Muscle of arm (tissue), 14 donors: ENCODE results near the gene SH2D6. TPM values are rescaled to one million over a fixed set of nuclear protein-coding genes. Genes with fewer than 3 reads are reported as not detected.
"Not testable (repeated sequence)": the region's sequence is repeated elsewhere in the genome, so short reads cannot be mapped to it uniquely, and the experiment has no call there.

Experiments used
- DNase-seq: peaks from one replicate; pipeline ENCODE4 v3.0.0-alpha.2; 2013
- long read RNA-seq, 11 donors: transcript quantifications; one replicate each; lab custom pipeline, GENCODE V29; 2026
- polyA plus RNA-seq, 12 donors: library from polyadenylated mRNA; unstranded; fragments of 120-200 nt; gene quantifications; one replicate each; pipeline ENCODE4 v1.2.1, GENCODE V29; 2013; ENCODE audit not compliant: insufficient read length in 12 of 12

Gene SH2D6
- 1 to 10 TPM in 2 of 12 donors, under 1 TPM in 8, not detected in 2; 0.21 to 1.5 (median 0.62) TPM for polyA plus RNA-seq
- long read RNA-seq, donor 1, result 0 reads
- long read RNA-seq, donor 2, result 0 reads
- long read RNA-seq, donor 3, result 0 reads
- long read RNA-seq, donor 4, result 0 reads
- long read RNA-seq, donor 5, result 0 reads
- long read RNA-seq, donor 6, result 0 reads
- long read RNA-seq, donor 7, result 0 reads
- long read RNA-seq, donor 8, result 0 reads
- long read RNA-seq, donor 9, result 0 reads
- long read RNA-seq, donor 10, result 0 reads
- long read RNA-seq, donor 11, result 0 reads

- peak; percentile 92 for DNase-seq
Observed at GRCh38 chr2:85418132-85419008, at the start of gene SH2D6. SH2D6 (plus strand) TSS chr2:85418714; CDS start chr2:85429466, 10,752 bp downstream.

GRCh38 chr2:85368921-85369320, 49.6 kb upstream of the SH2D6 start:
- no peak for DNase-seq

GRCh38 chr2:85369500-85369899, 49.0 kb upstream of the SH2D6 start:
- no peak for DNase-seq

GRCh38 chr2:85371045-85371444, 47.5 kb upstream of the SH2D6 start:
- no peak for DNase-seq

GRCh38 chr2:85376291-85377065, 42.0 kb upstream of the SH2D6 start:
- DNase-seq, result no peak

GRCh38 chr2:85377083-85377482, 41.4 kb upstream of the SH2D6 start:
- no peak for DNase-seq

GRCh38 chr2:85378257-85378656, 40.3 kb upstream of the SH2D6 start:
- no peak for DNase-seq

- no peak for DNase-seq
Observed at GRCh38 chr2:85380048-85380447, 38.5 kb upstream of the SH2D6 start.

- DNase-seq, result not testable (repeated sequence)
Observed at GRCh38 chr2:85383151-85383550, 35.4 kb upstream of the SH2D6 start.

- DNase-seq, result no peak
Observed at GRCh38 chr2:85383850-85384249, 34.7 kb upstream of the SH2D6 start.

GRCh38 chr2:85385746-85386145, 32.8 kb upstream of the SH2D6 start:
- DNase-seq, result no peak

- no peak for DNase-seq
Observed at GRCh38 chr2:85387754-85388153, 30.8 kb upstream of the SH2D6 start.

GRCh38 chr2:85388878-85389538, 29.5 kb upstream of the SH2D6 start:
- DNase-seq, result no peak

GRCh38 chr2:85390941-85391669, 27.4 kb upstream of the SH2D6 start:
- DNase-seq, result no peak

- no peak for DNase-seq
Observed at GRCh38 chr2:85393836-85394235, 24.7 kb upstream of the SH2D6 start.

GRCh38 chr2:85394261-85394681, 24.2 kb upstream of the SH2D6 start:
- no peak for DNase-seq

GRCh38 chr2:85394976-85395375, 23.5 kb upstream of the SH2D6 start:
- no peak for DNase-seq

GRCh38 chr2:85395912-85396475, 22.5 kb upstream of the SH2D6 start:
- DNase-seq, result no peak

- DNase-seq, result no peak
Observed at GRCh38 chr2:85396531-85397470, 21.7 kb upstream of the SH2D6 start.
